Prostate gland (tissue), 2 donors: ENCODE results near the gene PINLYP. TPM values are rescaled to one million over a fixed set of nuclear protein-coding genes. Genes with fewer than 3 reads are reported as not detected.
"Not testable (repeated sequence)": the region's sequence is repeated elsewhere in the genome, so short reads cannot be mapped to it uniquely, and the experiment has no call there.

Source experiments
- DNase-seq: peaks from one replicate; pipeline ENCODE4 v3.0.0-alpha.2; 2019; ENCODE audit warnings: low spot score
- H3K27ac ChIP-seq, 2 donors: fragments of 200-600 bp; sonication (generic); 2 replicates each; pipeline ENCODE4 v1.5.1; 2017 to 2019
- H3K27me3 ChIP-seq: fragments of 200-600 bp; sonication (generic); replicated peaks from 2 replicates; pipeline ENCODE4 v1.5.1; 2019; ENCODE audit not compliant: insufficient read depth
- H3K36me3 ChIP-seq, 2 donors: fragments of 200-600 bp; sonication (generic); 1 replicate in 1 of 2; 2 replicates in 1 of 2; pipeline versions ENCODE4 v1.5.1 to v1.8.1; 2017 to 2019
- H3K4me1 ChIP-seq: fragments of 200-600 bp; sonication (generic); replicated peaks from 2 replicates; pipeline ENCODE4 v1.5.1; 2019
- H3K4me3 ChIP-seq, 2 donors: fragments of 200-600 bp; sonication (generic); 2 replicates each; pipeline ENCODE4 v1.5.1; 2017 to 2019
- H3K9me3 ChIP-seq: fragments of 200-600 bp; sonication (generic); 2 replicates; pipeline ENCODE4 v1.5.1; 2017
- CTCF ChIP-seq, 4 experiments: fragments of 200-600 bp in 2 of 4; fragments of 450-650 bp in 2 of 4; sonication (generic) in 2 of 4; IDR thresholded peaks; 1 replicate in 3 of 4; 2 replicates in 1 of 4; pipeline ENCODE4 v1.5.1; 2016 to 2019; ENCODE audit warnings: antibody characterized with exemption in 4 of 4, mild to moderate bottlenecking in 2 of 4, moderate library complexity in 2 of 4
- POLR2A ChIP-seq: fragments of 450-650 bp; IDR thresholded peaks from one replicate; pipeline ENCODE4 v1.6.1; 2016; ENCODE audit warnings: antibody characterized with exemption, mild to moderate bottlenecking
- POLR2AphosphoS5 ChIP-seq: sonication (generic); formaldehyde crosslinking; IDR thresholded peaks from one replicate; pipeline ENCODE4 v1.6.1; 2017; ENCODE audit warnings: antibody characterized with exemption
- WGBS: methylation state at CpG from one replicate; pipeline ENCODE4 v1.1.5; 2018; 5-methylcytosine and 5-hydroxymethylcytosine counted together
- intact Hi-C: fragments of 100-400 bp; cut with DNase I; formaldehyde crosslinking; loops from one replicate; pipeline ENCODE4 v1.14.2; 2022
- total RNA-seq, 2 donors: library from RNA; depleted of rRNA; stranded (reverse); fragments of >200 nt; gene quantifications; one replicate each; pipeline ENCODE4 v1.1.0, GENCODE V29; 2016

The PINLYP gene
- total RNA-seq, 2 donors from 2014 or later, result 4.8 to 7.8 TPM

GRCh38 chr19:43544077-43544476 is 31.5 kb upstream of the PINLYP start:
- 97% methylated on average over 9 of the region's 9 CpGs for WGBS
- Histone ChIP-seq H3K4me3 (no peak overlapping the region), H3K27me3 (no peaks in the 10 kb centered on the region), H3K27ac (no peak overlapping the region), H3K9me3 (no peaks in the 10 kb centered on the region), H3K36me3 (peaks cover 5 to 8% of the 10 kb centered on the region in 2 donors), H3K4me1 (no peaks in the 10 kb centered on the region)
- no peak for TF ChIP-seq POLR2A
- TF ChIP-seq POLR2AphosphoS5, result no peak
- no peak for TF ChIP-seq CTCF (IDR thresholded peaks at IDR 0.05)
- DNase-seq, result no peak
- intact Hi-C loops, result no loop called here

GRCh38 chr19:43545276-43545675 is 30.3 kb upstream of the PINLYP start:
- WGBS, result 88% methylated on average over 5 of the region's 5 CpGs
- H3K36me3 ChIP-seq, result peaks cover 5 to 8% of the 10 kb centered on the region in 2 donors

GRCh38 chr19:43545981-43546380 is 29.6 kb upstream of the PINLYP start:
- Histone ChIP-seq H3K9me3 (no peaks in the 10 kb centered on the region), H3K27me3 (no peaks in the 10 kb centered on the region), H3K36me3 (peaks cover 5 to 8% of the 10 kb centered on the region in 2 donors), H3K4me3 (no peak overlapping the region), H3K27ac (no peak overlapping the region), H3K4me1 (no peaks in the 10 kb centered on the region)
- TF ChIP-seq POLR2AphosphoS5 (no peak), CTCF (IDR thresholded peaks at IDR 0.05) (no peak), POLR2A (no peak)
- DNase-seq, result no peak
- intact Hi-C loops, result no loop called here
- WGBS, result 71% methylated on average over 2 of the region's 2 CpGs

More at GRCh38 chr19:43545276-43545675, 30.3 kb upstream of the PINLYP start:
- TF ChIP-seq POLR2AphosphoS5 (no peak), CTCF (IDR thresholded peaks at IDR 0.05) (no peak), POLR2A (no peak)
- intact Hi-C loops, result no loop called here
- no peak overlapping the region for H3K27ac ChIP-seq
- H3K4me3 ChIP-seq, result no peak overlapping the region
- H3K27me3 ChIP-seq, result no peaks in the 10 kb centered on the region
- H3K9me3 ChIP-seq, result no peaks in the 10 kb centered on the region
- no peaks in the 10 kb centered on the region for H3K4me1 ChIP-seq
- no peak for DNase-seq

GRCh38 chr19:43546581-43546980 is 29.0 kb upstream of the PINLYP start:
- H3K4me3 ChIP-seq, result no peak overlapping the region
- peaks cover 10 to 14% of the 10 kb centered on the region in 2 donors for H3K36me3 ChIP-seq
- 97% methylated on average over 3 of the region's 3 CpGs for WGBS
- TF ChIP-seq POLR2A, result no peak
- no peak for TF ChIP-seq POLR2AphosphoS5
- TF ChIP-seq CTCF (IDR thresholded peaks at IDR 0.05), result no peak
- no peaks in the 10 kb centered on the region for H3K27me3 ChIP-seq
- no peaks in the 10 kb centered on the region for H3K9me3 ChIP-seq
- DNase-seq, result no peak
- no peaks in the 10 kb centered on the region for H3K4me1 ChIP-seq
- intact Hi-C loops, result no loop called here
- H3K27ac ChIP-seq, result no peak overlapping the region

GRCh38 chr19:43547926-43548325 is 27.7 kb upstream of the PINLYP start:
- H3K9me3 ChIP-seq, DNase-seq, intact Hi-C loops, H3K4me3 ChIP-seq, H3K27ac ChIP-seq, H3K27me3 ChIP-seq, H3K4me1 ChIP-seq: not testable (repeated sequence)
- 89% methylated on average over 15 of the region's 24 CpGs for WGBS
- H3K36me3 ChIP-seq, result peaks cover 11 to 18% of the 10 kb centered on the region in 2 donors
